ENCODE measurements around the gene PHF12.

PHF12 gene

DNA sequence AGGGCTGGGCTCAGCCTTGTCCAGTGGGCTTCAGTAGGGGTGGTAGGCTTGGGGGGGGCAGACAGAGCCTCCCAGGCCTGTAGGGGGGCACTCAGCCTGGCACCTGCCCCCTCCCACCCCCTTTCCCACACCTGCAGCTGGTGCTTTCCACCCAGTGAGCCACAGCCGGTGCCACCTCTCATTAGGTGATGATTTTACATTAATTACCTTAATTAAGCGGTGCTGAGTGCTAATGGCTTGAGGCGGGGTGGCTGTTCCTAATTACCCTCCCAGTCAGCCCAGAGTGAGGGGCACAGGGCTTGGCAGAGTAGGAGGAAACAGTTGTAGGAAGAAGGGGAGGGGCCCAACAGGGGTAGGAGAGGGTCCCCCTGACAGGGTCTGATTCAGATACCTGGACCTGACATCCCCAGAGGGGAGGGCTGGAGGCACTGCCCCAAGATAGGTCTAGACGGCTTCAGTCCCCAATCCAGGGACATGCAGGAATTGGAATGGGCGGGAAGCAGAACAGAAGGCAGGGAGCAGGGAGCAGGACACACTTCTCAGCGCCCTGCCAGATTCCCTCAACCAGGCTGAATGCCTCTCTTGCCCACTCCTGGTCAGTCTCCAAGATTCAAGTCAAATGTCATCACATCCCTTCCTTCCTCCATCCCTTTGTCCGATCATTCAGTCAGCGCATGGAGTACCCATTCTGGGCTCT lies 26.5 kb upstream of the PHF12 start:
- H3K27ac ChIP-seq, result no peak overlapping the region
- DNase-seq (ENCODE audit: low read depth, low spot score), result no peak

DNA sequence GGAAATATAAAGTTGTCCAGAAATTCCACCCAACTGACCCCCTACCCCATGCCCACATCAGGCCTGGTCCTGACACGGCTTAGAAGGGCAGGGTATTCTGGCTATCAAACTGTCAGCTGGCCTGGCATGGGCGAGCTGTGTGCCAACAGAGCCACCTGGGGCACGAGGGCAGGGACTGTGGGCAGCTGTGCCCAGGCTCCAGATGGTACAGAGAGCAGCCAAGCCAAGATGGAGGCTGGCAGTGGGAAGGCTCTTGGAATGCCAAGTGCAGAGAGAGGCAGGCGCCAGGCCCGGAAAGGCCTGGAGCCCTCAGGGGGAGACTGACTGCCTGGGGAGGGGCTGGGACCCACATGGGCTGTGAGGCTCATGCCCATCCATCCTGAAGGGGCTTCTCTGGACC lies 24.3 kb upstream of the PHF12 start:
- no peak overlapping the region for H3K27ac ChIP-seq
- DNase-seq (ENCODE audit: low read depth, low spot score), result no peak

DNA sequence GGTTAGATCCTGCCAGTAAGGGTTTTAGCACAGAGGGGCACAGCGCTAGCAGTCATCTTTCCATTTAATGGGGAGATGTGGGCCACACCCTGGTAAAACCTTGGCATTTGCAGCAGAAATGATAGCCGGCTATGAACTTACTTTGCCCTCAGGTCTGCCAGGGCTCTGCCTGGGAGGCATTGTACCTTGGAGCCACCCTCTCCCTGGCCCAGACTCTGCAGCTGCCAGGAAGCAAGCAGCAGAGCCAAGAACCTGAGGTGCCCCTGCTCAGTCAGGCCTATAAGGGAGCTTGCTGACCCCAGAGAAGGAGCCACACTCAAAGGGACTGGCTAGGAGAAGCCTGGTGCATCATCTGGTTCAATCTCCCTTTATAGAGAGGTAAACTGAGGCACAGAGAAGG lies 23.7 kb upstream of the PHF12 start:
- H3K27ac ChIP-seq, result no peak overlapping the region
- no peak for DNase-seq (ENCODE audit: low read depth, low spot score)

DNA sequence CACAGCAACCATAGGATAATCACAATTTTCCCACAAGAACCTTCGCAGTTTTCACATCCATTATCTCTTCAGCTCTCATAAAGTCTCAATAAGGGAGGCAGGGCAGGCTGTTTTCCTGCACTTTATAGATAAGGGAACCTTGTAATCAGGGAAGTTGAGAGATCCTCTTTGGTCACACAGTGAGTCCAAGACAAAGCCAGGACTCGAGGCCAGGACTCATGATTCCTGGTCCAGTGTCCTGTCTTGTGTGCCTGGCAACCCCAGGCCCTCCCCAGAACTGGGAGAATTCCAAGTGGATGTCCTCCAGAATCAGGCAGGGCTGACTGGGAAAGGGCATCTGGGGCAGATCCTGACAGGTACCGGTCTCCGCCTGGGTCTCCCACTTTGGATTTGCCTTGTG lies 23.1 kb upstream of the PHF12 start:
- no peak for DNase-seq (ENCODE audit: low read depth, low spot score)
- no peak overlapping the region for H3K27ac ChIP-seq

DNA sequence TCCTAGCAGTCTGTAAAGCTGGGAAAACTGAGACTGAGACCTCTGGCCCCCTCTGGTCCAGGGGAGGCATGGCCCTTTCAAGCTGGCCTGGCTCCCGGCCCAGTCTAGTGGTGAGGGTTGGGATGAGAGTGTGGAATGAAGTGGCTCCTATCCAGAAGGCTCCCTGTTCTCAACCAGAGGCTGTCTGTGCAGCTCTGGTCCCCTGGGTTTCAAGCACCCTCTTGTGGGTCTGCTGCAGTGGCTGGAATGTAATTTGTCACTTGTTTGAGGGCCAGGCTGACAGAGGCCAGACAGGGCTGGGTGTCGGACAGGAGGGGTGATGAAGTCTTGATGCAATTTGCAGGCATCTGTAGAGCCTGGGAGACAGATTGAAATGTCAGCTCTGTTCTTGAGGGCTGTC lies 22.1 kb upstream of the PHF12 start:
- no peak for DNase-seq (ENCODE audit: low read depth, low spot score)
- no peak overlapping the region for H3K27ac ChIP-seq

DNA sequence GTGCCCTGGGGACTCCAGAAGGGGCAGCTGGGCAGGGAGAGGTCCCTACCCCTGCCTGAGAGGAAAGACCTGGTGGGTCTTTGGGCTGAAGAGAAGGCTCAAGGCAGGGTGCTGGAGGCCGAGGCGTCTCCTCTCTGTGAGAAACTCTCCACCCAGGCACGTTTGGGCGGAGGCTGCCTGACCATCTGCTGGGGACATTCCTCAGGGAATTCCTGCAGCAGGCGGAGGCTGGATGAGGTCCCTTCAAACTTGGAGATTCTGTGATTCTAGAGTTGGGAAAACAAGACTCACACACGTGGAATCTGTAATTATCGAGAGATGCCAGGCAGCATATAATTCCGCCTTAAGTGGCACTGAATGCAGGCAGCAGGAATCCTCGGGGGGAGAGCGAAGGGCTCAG lies 21.1 kb upstream of the PHF12 start:
- no peak for DNase-seq (ENCODE audit: low read depth, low spot score)
- H3K27ac ChIP-seq, result no peak overlapping the region

DNA sequence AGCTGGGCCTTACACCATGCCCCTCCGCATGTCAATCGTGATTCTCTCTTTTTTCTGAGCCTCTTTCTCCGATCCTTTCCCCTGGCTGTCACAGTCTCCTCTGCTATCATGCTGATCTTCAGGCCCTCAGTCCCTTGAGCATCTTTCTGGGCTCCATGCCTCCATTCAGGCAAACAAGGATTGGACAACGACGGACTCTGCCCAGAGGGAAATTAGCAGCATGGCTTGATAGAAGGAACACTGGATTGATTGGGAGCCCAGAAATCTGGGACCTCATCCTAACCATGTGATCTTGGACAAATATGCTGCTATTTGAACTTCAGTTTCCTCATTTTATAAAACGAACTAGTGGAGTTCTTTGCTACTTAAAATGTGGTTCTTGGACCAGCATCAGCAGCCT lies 19.6 kb upstream of the PHF12 start:
- H3K27ac ChIP-seq, result no peak overlapping the region
- DNase-seq (ENCODE audit: low read depth, low spot score), result no peak

DNA sequence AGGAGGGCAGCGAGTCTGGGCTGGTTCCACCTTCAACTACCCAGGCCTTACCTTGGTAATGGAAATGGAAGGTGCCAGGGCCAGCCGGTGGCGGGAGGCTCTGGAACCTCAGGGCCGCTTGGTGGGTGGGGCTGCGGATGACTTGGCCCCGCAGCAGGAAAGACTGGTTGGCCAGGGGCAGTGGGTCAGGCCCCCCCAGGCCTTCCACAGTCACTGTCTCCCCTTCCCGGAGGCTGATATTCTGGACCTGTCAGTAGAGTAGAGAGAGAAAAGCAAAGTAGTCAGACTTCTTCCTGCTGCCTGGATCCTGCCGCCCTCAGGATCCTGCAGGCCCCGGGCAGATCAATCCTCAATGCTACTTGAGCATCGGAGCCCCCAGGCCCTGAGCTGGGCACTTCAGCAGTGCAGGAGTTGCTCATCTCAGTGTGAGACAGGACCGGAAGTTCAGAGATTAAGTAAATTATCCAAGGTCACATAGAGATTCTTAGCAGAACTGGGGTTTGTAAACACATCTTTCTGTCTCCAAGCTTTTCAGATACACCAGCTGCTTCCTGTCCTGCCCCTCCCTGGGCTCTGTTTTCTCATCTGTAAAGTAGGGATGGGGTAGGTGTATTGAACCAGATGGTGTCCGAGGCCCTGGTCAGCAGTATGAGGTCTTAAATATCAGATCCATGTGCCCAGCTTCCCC lies 18.5 kb upstream of the PHF12 start:
- H3K27ac ChIP-seq, result no peak overlapping the region
- DNase-seq (ENCODE audit: low read depth, low spot score), result no peak

DNA sequence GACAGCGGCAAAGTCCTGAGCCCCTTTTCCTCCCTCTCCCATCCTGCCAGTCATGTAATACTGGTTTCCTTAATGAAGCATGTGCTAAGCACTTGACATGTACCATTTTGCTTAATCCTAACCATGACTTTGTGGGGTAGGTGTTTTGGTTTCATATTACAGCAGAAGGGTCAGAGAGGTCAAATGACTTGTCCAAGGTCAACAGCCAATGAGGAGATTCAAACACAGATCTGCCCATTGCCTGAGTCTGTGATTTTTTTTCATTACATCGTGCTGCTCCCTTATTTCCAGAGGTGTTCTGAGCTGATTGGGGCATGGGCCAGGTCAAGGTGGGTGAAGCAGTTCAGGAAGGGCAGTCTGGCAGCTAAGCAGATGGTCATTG lies 17.6 kb upstream of the PHF12 start:
- H3K27ac ChIP-seq, result no peak overlapping the region
- no peak for DNase-seq (ENCODE audit: low read depth, low spot score)

DNA sequence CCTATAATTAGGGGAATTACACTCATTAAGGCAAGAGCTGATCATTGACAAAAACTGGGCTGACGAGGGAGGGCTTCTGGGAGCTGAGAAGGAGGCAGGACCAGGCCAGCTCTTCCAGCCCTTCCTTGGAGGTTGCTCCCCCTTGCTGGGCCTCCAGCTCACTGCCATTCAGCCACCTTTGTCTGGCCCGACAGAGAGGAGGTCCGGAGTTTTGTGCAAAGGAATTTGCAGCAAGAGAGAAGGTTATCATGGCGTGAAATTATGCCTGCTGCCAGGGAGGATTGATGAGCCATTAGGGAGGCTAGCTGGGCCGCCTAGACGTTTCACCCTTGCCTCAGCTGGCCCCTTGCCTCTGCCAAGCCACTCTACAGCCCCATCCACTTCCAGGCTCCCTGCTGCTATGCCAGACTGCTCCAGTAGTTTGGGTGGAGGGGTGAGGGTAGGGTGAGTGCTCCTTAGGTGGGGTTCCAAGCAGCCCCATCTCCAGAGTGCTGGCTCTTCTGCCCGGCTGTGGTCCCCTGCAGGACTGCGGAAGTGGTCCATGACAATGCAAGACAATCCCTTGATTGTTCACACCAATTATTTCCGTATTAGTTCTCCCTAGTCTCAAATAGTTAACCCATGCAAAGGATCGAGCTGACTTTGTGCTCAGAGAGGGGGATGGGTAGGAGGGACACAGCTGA lies 17.1 kb upstream of the PHF12 start:
- H3K27ac ChIP-seq, result no peak overlapping the region
- DNase-seq (ENCODE audit: low read depth, low spot score), result no peak

DNA sequence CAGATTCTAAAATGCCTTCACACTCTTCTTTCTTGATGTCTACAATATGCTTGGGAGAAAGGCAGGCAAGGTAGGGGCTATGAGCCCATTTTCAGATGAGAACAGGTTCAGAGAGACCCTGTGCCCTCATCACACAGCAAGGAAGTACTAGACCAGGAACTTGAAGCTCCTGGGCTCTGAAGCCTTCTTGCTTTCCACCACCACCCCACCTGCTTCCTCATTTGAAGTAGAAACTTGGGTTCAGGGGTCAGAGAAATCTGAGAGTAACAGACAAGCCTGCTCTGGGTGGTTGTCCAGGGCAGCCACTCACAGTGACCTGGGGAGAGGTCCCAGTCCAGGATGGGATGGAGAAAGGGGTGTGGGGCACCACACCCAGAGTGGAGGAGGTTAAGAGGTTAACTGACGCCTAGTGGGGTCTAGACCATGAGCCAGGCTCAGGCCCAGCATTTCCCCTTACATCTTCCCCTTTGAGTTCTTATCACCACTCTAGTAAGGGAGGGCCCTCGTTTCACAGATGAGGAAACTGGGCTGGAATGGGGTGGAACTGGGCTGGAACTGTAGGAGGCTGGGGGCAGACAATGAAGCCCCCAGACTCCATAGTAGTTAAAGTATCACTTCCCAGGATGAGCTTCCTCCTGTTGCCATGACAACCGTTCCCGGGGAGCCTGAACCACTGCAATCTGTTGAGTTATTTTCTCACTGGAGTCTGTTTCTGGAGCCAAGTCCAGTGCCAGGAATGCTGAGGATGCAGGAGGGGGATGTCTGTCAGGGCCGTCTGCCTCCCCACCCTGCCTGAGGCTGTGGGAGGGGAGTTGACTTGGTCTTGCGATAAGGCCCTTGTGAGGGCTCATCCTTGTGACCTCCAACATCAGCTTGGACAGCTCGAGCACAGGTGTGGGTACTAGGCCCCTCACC lies 16.2 kb upstream of the PHF12 start:
- DNase-seq (ENCODE audit: low read depth, low spot score), result no peak
- no peak overlapping the region for H3K27ac ChIP-seq

DNA sequence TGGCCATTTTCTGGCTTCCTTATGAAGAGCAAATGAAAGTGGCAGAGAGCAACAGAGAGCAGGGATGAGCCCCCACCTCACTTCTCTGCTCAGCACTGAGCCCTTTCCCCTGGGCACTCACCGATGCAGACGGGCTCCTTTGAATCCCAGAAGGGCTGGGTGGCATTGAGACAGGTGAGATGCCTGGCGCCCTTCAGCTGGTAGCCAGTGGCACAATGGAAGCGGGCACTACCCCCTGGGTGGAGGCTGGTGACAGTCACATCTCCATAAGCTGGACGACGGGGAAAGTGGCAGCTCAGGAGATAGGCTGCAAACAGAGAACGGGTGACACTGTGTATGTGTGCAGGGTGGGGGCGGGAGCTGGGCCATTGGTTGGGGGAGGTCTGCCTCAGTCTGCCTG lies 12.5 kb upstream of the PHF12 start:
- H3K27ac ChIP-seq, result no peak overlapping the region
- DNase-seq (ENCODE audit: low read depth, low spot score), result no peak

DNA sequence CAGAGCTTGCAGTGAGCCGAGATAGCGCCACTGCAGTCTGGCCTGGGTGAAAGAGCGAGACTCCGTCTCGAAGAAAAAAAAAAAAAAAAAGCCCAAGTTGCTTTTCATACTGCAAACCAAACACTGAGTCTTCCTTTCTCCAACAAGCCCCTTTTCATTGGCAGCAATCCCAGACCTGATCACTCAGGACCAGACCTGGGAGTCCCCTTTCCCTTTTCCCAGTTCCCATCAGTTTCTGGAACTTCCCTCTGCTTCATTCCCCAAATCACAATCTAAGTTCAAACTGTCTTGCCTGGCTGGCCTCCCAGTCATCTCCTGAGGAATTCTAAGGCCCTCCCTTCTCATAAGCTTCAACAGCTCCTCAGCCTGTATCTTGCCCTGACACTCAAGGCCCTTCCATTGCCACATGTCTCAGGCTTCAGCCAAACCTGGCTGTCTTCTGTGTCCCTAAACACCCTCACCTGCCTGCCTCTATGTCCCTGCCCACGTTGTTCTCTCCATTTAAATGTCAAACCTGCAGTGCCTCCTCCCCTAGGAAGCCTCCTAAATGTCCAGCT lies 11.8 kb upstream of the PHF12 start:
- no peak overlapping the region for H3K27ac ChIP-seq
- DNase-seq (ENCODE audit: low read depth, low spot score), result no peak

DNA sequence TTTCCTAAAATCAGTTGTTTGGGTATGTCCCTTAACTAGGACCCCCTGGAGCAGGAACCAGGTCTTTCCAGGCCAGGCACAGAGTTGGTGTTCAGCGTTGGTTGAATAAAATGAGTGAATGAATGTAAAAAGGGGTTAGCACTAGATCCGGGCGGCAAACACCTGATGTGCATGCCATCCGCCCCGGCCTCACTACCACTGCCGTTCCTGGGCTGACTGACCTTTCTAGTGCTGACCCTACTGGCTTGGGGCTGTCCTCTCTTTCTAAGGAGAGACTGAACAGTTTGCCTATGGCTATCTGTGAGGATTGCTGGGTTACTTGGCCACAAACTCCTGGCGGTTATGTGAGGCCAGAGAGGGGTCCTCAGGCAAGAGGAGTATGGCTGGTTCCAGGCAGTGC lies 10.1 kb upstream of the PHF12 start:
- H3K27ac ChIP-seq, result no peak overlapping the region
- DNase-seq (ENCODE audit: low read depth, low spot score), result no peak

DNA sequence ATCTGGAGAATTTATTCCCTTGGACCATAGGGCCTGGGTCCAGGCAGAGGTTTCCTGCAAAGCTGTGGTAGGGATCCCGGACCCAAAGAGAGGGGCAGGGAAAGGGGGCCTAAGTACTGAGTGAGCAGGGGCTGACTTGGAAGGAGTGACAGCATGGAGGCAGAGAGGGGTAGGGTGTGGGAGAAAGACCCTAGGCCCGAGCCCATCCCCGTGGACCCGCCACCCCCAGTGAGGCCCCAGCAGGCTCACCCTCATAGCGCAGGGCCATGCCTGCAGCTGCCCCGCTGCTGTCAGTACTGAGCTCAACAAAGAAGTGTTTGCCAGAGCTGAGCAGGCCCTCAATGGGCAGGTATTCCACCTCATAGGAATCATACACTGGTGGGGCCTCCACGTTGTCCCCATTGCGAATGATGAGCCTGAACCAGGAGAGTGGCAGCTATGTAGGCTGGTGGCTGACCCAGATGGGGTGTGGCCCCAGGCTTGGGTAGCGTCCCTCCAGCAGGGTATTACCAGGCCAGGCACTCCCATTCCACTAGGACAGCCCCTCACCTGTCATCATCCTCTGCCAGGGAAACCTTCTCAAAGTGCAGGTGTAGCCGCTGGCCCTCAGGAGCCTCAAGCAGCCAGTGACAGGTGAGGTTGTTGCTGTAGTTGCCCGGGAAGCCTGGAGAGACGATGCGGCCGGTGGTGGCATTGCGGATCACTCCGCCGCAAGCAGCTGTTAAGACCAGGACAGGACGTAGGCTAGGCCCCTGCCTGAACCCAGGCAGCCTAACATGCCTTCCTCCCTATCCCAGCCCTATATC lies 9.1 kb upstream of the PHF12 start:
- DNase-seq (ENCODE audit: low read depth, low spot score), result no peak
- H3K27ac ChIP-seq, result no peak overlapping the region

DNA sequence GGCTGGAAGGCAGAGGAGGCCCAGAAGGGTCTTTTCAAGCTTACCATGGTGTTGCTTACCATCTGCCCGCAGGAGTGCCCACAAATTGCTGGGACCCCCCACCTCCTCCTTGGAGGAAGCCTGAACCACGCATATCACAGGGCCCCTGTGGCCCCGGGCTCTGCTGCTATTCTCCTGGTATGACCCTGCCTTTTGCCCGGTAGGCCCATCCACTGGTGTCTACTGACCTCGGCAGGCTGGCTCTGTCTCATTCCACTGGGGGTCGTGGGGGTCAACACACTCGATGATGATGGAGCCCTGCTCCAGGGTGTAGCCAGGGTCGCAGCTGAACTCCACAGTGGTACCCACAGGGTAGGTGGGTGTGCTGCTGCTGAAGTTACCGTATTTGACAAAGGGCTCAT lies 8.2 kb upstream of the PHF12 start:
- no peak for DNase-seq (ENCODE audit: low read depth, low spot score)
- no peak overlapping the region for H3K27ac ChIP-seq

DNA sequence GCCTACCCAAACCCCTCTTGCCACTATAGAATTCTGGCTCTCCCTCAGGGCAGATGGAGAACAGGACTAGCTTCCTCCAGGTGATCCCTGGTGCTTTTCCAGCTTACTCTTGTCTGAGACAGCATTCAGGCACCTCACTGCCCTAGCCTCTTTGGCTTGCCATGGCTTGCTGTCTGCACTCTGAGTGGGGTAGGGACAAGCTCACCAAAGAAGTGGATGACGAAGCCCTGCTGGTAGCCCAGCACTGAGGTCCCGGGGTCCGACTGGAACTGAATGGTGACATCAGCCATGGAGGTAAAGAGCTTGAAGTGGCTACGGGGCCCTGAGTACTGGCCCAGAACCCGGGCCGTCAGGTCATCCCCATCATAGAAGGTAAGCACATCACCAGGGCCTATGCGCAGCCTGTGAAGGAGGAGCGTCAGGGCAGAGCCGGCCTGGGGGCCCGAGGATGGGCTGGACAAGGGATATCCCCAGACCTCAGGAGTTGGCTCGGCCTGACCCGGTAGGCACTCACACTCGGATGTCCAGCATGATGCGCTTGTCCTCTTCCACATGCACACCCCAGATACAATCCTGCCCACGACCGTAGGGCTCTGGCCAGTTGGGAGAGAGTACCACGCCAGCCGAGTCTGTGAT lies 7.6 kb upstream of the PHF12 start:
- no peak for DNase-seq (ENCODE audit: low read depth, low spot score)
- H3K27ac ChIP-seq, result no peak overlapping the region

DNA sequence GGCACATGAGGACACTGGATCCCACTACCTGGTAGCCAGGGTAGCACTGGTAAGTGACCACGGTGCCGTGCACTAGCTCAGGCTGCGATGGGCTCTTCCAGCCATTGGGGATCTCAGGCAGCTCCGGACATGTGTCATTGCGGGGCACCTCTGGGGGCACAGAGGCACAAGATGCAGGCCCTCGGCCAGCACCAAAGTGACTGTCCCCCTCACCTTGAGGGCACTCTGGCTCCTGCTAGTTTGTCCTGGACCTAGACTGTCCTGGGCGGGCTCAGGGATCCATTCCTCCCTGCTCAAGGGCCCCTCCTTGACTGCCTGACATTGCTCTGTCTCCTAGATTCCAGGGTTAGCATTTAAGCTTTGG lies 6.7 kb upstream of the PHF12 start:
- no peak for DNase-seq (ENCODE audit: low read depth, low spot score)
- no peak overlapping the region for H3K27ac ChIP-seq

DNA sequence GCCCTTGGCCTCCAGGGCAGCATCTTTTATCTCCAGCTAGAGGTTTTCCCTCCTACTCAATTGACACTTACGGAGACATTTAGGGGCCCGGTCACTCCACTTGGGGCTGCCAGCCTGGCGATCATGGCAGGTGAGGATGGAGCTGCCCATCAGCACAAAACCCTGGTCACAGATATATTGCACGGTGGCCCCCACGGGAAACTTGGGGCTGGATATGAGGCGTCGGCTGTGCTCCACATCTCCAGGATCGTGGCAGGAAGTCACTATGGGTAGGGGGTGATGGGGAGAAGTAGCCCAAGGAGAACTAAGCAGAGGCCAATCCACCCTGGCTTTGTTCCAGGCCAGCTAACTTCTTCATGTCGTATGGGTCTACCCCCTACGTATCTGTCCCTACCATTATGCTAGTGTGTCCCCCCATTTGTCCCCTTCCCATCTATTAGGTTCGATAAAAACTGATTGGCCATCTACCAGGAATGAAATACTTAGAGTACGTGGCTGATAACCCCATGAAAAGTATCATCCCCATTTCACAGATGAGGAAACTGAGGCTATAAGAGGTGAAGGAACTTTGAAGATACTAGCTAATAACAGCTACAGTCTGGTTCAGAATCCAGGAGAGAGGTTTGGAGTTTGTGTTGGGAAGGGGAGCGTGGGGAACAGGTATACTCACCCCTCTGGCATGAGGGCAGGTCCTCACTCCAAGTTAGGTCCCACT lies 6.1 kb upstream of the PHF12 start:
- H3K27ac ChIP-seq, result no peak overlapping the region
- no peak for DNase-seq (ENCODE audit: low read depth, low spot score)

All from epithelial cell of prostate (primary cell).